GM21526 (cell line): ENCODE data around the gene CERS2.
"Not testable (repeated sequence)": the region's sequence is repeated elsewhere in the genome, so short reads cannot be mapped to it uniquely, and the experiment has no call there.

Experiments used
- ATAC-seq: cut with Tn5 transposase; IDR thresholded peaks from one replicate; pipeline ENCODE4 v1.9.1; 2021; ENCODE audit warnings: moderate library complexity; ENCODE audit not compliant: unreplicated experiment, low FRiP score

CERS2 gene

DNA sequence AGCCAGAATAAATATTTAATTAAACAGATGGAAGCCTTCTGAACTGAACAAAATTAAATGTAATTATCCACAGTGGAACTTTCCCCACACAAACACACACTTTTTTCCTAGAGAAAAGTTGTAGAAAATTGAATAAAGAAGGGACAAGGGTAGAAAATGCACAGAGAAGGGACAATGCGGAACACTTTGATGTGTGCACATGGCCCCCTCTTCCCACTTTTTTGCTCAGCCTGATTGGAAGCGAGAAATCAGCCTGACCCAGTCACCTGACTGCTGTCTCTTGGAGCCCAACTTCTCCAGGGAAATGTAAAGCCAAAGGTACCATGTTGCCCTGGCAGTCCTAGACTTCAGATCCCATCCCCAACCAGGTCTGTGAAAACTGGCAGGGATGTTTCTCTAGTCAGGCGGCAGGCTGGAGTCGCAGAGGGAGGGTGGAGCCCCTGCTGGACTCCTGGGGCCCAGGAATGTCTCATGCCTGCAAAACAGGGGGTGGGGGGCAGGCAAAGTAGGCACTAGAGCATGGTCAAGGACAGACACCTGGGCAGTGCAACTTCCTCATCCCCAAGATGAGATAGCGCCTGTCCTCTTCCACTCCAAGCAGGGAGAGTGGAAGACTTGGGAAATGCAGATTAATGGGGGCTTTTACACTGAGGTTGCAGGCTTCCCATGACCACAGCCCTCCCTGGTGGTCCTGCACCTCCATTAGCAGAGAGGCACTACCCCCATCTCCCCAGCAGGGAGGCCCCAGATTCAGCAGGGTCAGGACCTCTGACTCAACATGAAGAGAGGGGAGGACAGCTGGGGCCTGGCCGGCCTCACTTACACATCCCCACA, 2.8 kb downstream of the CERS2 start:
- no peak for ATAC-seq

DNA sequence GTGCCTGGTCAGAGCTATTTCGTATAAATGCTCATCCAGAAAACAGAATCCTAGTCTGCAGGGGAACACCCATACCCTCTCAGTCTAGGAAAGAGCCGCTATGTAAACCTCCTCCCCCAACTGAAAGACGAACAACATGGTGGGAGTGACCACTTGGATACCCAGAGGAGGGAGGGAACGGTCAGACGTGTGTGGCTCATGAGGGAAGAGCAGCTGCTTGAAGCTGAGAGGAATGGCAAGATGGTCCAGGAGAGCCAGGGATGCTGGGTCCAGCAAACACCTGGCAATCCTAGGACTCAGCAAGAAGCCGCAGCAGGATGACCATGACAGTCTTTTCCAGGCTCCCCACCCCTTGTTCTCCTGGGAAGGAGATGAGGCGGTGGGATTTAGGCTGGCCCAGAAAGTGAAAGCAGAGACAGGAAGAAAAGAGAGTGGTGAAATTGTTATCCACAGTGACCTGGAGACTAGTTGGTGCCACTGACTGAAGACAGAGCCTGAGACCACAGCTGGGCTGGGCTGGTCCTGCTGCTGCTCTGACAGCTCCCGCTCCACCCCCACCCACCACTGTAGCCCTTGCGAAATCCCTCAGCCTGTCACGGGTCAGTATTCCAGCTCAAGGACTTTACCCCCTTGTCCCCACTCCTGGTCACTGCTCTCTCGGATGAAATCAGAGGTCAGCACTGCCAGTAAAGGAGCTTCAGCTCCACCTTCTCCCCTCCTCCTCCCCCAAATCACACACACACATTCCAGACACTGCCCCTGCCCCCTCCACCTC, 3.6 kb downstream of the CERS2 start:
- ATAC-seq: no peak

DNA sequence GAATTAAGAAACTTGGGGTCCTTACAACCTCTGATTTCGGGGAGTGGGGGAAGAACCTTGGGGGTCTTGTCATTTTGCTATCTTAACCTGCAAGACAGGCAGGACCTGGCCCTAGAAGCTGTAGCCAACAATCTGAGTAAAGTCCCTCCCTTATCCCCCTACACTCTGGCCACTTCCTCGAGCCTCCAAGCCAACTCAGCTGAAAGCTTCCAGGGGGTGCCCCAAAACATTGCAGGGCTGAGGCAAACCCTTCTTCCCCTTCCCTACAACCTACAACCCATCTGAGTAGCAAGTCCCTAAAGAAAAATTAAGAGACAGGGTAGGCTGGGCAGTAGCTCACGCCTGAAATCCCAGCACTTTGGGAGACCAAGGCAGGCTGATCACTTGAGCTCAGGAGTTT, 5.0 kb downstream of the CERS2 start:
- no peak for ATAC-seq

DNA sequence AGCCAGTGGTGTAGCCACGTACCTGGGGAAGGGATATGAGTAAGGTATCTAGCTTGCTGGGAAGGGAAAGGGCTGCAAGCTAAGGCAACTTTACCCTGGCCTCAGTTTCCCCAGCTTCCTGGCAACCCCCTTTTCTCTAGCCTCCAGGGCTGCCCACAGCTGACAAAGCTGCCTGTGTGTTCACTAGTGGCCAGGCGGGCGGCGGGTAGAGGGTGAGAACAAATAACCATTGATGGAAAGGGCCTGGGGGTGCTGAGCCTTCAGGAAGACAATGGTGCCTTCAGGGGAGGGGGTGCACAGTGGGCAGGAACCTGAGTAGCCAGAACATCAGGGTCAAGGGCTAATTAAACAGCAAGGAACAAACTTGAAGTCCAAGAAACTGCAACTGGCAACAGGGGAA, 6.1 kb downstream of the CERS2 start:
- ATAC-seq: no peak

DNA sequence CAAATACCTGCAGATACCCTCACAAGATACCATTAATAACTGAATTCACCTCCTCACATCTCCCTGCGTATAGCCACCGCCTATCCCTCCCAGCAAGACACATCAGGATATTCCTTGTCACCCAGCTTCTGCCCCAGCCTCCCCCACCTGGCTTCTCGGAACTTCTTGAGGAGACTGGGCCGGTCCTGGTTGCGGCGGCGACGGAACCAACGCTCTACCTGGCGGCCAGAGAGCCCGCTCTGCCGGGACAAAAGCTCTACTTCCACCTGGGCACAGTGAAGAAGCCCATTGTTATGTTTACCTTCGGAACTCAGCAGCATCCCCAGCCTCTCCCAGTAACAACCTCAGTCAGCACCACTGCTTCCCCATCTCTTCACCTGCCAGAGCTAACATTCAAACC, 6.7 kb downstream of the CERS2 start:
- no peak for ATAC-seq

DNA sequence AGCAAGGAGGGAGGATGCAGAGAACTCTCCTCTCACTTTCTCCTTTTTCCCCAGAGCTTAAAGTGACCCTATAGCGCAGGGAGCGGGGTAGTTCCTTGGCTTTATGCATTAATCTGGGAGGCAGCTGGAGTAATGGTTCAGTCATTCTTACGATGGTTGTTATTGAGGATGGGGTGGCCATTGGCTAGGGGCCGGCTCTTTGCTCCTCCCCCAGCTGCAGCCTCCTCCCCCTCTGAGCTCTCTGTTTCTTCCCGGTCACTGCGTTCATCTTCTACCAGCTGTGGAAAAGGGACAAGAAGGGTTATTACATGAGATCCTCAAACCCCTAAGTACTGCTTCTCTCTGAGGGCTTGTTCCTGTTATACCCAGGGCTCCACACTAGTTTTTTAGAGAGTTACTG, 8.6 kb downstream of the CERS2 start:
- no peak for ATAC-seq

DNA sequence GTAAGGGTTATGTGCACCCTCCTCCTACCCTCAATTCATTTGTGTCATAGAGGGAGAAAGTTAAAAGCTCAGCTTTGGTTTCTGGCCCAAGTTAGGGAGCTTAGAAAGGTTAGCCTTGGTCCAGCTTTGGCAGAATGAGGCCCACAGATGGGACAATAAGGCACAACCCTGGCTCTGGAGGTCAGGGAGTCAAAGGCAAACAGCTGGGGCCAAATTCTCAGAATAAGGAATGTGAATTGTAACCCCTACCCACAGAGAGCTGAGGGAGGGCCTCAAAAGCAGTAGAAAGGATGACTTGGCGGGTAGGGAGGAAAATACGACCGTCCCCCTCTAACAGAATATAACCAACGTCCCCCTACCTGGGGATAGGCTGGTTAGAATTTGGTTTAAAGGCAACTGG, 9.0 kb downstream of the CERS2 start:
- no peak for ATAC-seq

DNA sequence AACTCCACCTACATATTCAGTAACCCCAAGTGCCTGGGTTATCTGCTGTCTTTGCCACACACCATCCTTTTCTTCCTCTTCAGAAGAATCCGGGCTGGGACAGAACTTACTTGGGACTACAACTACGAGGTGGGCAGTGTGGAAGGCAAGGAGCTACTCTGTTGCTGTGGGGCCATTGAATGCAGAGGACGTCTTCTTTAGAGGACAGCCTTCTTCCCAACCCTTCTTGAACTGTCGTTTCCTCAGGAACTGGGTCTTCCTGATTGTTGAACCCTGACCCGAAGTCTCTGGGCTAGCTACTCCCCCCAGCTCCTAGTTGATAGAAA, 10.5 kb downstream of the CERS2 start:
- no peak for ATAC-seq

DNA sequence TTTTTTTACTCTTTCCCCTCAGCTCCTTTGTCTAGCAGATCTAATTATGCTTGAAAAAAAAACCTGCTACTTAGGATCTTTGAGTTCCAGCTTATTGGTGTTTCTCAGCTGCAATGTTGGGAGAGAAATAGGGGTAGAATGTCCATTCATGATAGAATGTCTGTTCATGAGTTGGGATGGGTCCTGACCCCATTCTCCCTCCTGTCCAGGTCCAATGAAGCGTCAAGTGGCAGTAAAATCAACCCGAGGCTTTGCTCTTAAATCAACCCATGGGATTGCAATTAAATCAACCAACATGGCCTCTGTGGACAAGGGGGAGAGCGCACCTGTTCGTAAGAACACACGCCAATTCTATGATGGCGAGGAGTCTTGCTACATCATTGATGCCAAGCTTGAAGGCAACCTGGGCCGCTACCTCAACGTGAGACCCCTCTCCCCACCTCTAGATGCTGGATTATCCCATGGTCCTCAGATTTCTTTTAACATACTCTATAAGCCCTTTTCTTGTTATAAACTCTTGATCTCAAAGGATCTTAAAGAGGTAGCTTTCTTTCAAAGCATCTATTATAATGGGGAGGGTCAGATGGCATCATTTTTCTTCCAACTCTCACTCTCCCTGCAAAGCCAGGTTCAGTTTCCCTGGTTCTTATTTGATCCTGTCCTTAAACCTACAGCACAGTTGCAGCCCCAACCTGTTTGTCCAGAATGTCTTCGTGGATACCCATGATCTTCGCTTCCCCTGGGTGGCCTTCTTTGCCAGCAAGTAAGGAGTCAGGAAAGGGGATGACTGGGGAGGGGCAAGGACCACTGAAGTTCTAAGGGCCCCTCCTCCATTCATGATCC, 11.1 kb downstream of the CERS2 start:
- ATAC-seq: no peak

DNA sequence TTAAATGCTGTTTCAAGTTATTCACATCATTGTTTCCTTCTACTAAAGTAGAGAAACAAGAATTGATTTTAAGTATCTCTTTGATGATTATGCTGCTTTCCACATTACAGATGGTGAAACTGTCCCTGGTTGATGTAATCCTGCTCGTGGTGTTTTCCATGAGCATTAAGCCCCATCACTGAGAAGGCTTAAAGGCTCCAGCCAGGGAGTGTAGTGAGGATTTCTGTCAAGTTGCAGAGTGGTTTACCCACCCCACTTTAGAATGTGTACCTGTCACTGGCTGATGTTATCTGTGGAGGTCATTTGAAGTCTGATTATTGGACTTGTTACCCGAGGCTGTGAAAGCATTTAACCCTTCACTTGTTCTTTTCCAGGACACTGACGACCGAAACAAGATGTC, 12.9 kb downstream of the CERS2 start:
- no peak for ATAC-seq

DNA sequence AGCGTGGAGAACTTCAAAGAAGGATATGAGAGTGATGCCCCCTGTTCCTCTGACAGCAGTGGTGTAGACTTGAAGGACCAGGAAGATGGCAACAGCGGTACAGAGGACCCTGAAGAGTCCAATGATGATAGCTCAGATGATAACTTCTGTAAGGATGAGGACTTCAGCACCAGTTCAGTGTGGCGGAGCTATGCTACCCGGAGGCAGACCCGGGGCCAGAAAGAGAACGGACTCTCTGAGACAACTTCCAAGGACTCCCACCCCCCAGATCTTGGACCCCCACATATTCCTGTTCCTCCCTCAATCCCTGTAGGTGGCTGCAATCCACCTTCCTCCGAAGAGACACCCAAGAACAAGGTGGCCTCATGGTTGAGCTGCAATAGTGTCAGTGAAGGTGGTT, 14.0 kb downstream of the CERS2 start:
- no peak for ATAC-seq

DNA sequence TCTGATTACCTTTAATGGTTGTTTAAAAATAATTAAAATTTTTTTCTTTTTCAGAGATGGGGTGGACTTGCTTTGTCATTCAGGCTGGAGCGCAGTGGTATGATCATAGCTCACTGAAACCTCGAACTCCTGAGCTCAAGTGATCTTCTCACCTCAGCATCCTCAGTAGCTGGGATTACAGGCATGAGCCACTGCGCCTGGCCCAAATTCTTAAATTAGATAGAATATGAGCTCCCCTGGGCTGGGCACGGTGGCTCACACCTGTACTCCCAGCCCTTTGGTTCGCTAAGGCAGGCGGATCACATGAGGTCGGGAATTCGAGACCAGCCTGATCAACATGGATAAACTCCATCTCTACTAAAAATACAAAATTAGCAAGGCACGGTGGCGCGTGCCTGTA, 17.0 kb downstream of the CERS2 start:
- ATAC-seq: no peak

DNA sequence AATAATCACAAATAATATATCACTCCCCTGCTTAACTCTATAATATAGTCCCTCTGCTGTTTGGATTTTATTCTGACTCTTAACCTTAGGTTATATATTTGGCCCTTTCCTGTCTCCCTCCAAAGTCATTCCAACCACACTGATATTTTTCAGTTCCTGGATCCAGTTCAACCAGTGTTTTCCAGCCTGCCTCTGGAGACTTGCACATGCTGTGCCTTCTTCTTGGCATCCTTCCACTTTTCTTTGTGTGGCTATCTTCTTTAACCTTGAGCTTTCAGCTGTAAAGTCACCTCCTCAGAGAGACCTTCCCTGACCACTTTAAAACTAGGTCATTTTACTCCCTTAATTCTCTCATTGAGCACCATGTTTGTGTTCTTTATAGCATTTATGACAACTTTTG, 19.4 kb downstream of the CERS2 start:
- no peak for ATAC-seq

DNA sequence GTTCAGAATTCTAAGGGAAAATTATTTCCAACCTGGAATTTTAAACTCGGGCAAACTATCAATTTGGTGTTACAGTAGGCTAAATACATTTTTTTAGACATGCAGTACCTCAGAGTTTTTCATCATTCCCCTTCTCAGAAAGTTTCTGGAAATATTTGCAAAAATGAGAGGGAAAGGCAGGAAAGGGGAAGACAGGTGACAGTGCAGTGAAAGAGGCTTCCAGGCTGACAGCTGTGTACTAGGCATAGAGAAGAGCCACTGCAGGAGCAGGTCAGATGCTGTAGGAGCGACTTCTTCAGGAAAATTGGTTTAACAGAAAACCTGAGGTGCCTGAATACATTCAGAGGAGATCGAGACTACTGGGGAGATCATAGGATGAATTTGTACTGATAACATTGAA, 19.9 kb downstream of the CERS2 start:
- no peak for ATAC-seq

DNA sequence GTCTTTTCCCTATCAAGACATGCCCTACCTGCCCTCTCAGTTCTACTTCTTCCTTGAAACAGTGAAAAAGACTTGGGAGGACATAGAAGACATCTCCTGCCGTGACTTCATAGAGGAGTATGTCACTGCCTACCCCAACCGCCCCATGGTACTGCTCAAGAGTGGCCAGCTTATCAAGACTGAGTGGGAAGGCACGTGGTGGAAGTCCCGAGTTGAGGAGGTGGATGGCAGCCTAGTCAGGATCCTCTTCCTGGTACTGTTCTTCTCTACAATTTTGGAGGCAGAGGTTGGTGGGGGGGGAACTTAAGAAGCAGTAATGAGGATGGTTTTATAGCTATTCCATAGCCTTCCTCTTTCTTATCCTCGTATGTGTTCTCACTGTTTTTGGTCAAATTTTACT, 29.8 kb downstream of the CERS2 start:
- ATAC-seq: no peak

DNA sequence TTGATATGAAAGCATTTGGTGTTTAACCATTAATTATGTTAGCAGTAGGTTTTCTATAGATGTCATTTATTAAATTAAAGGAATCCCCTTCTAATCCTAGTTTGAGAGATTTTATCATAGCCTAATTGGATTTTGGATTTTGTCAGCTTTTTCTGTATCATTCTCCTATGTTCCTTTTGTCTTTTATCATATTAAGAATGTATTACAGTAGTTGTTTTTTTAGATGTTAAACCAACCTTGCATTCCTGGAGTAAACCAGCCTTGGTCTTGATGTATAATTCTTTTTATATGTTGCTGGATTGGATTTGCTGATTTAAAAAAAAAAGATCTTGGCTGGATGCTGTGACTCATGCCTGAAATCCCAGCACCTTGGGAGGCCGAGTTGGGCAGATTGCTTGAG, 42.9 kb downstream of the CERS2 start:
- no peak for ATAC-seq

DNA sequence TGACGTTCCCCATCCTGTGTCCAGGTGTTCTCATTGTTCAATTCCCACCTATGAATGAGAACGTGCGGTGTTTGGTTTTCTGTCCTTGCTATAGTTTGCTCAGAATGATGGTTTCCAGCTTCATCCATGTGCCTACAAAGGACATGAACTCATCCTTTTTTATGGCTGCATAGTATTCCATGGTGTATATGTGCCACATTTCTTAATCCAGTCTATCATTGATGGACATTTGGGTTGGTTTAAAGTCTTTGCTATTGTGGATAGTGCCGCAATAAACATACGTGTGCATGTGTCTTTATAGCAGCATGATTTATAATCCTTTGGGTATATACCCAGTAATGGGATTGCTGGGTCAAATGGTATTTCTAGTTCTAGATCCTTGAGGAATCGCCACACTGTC, 45.9 kb downstream of the CERS2 start:
- ATAC-seq: not testable (repeated sequence)

DNA sequence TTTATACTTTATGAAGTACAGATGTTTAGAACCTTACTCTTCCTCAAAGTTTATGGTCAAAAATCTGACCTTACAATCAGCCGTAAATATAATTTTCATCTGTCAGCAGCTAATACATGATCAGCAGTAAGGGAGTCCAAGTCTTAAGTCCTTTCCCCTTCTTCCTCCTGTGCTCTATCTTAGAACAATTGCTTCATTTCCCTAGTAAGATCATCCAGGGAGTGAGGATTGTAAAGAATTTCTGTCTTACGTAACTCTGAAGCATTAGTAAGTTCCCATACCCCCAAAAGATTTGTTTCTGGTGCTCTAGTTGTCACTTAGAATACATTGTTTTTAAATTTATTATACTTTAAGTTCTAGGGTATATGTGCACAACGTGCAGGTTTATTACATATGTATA, 46.3 kb downstream of the CERS2 start:
- no peak for ATAC-seq

DNA sequence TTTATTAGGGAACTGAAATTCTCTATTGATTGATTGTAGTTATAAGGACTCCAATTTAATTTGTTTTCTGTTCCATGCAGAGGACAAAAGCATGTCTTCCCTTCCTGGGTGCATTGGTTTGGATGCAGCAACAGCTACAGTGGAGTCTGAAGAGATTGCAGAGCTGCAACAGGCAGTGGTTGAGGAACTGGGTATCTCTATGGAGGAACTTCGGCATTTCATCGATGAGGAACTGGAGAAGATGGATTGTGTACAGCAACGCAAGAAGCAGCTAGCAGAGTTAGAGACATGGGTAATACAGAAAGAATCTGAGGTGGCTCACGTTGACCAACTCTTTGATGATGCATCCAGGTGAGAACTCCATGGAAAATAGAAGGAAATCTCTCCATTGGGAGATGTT, 47.0 kb downstream of the CERS2 start:
- ATAC-seq: no peak

DNA sequence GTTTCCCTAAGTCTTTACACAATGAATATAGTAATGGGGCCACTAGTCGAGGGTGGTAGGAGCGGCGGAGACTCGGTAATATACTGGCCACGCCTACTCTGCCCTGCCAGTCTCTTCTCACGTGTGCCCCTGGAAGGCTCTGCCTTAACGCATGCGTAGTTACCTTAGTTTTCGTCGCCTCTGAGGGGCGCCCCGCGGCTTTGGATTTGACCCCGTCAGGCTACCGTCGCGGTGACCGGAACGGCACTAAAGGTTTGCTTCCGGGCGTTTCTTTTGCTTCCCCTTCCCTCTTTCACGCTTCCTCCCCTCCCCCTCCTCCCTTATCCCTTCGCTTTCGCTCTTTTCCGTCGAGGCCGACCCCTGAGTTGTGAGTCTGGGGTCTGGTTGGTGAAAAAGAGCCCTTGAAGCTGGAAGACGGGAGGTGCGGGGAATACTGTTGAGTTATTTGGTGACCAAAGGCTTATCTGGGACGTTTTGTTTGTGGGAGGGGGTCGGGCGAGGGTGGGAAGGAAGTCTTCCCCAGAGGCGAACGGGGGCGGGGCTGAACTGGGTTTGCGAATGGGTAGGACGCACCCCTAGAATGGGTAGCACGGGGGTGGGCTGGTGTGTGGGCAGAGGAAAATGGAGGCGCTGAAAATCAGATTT, 48.4 kb downstream of the CERS2 start, which contains the start of gene SETDB1:
Gene SETDB1 (plus strand): TSS at position 267 of the 645 bp plus-strand sequence. CDS start 1,352 bp downstream, outside the sequence.
- peak; percentile 77 for ATAC-seq

DNA sequence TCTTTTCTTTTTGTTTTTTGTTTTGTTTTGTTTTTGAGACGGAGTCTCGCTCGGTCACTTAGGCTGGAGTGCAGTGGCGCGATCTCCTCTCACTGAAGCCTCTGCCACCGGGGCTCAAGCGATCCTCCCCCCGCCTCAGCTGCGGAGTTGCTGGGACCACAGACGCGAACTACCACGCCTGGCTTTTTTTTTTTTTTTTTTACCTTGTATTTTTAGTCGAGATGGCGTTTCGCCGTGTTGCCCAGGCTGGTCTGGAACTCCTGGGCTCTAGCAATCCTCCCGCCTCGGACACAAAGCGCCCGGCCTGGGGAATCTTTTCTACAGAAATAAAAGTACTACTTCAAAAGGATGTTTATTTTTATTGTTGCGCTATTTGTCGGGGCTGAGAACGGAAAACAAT, 49.6 kb downstream of the CERS2 start:
- ATAC-seq: no peak
